ENCODE measurements around the gene GLI3.

GLI3 gene

DNA sequence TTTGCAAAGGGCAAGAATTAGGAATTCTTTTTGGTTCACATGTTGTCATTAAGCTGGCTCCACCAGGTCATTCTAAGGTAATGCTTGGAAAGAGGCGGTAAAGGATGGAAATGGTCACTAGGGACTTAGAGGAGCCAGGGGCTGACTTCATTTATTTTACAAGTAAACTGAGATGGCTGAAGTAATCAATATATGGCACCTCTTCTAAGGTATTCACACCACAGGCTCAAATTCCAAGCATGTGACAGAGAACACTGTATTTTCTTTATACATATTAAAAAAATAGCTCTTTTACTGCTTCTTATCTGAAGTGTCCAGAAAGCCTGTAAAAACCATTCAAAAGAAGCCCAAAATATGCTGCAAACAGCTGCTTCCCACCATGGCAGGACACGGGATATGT, 239.0 kb downstream of the GLI3 start:
- DNase-seq (ENCODE audit: low read depth in 3 of 3) = no peak

DNA sequence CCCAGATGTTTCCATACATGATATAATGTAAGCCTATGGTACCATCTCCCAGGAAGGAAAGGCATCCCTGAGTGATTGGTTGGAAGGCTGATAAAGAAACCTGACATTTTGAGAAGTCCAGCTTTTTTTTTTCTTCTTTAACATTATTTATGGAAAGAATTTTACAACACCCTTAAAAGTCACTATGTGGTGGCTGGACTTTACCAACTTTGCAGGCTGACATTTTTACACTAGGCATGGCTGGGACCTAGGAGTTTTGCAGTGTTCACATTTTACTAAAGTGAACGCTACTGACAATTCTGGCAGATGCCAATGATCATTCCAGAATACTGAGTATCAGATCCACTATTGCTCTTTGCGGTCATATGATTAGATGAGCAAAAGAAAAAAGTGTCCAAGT, 239.9 kb downstream of the GLI3 start:
- DNase-seq (ENCODE audit: low read depth in 3 of 3) = no peak

DNA sequence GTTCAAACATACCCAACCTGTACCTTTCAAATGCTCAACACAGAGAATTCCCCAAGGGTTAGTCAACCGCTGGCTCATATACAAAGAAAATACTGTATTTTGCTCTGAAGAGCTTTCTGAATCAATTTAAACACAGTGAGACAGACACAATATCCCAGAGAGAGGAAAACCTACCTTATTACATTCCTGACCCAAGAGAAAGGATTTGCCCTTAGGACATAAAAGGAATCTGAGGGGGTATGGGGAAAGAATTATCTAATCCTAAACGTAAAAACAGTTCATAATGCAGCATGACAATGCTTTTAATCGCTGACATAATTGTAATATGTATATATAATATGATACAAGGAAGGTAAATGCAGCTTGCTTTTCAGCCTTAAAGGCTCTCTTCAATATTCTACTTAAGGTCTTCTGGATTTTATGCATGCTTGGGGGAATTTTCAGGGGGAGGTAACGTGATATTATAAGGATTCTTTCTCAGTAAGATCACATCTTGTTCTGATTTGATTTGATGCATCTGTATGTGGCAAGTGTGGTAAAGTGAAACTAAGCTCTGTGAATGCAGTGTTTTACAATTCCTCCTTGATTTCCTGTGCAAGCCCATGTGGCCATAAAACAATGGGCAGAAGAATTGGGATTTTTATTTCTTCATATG, 240.5 kb downstream of the GLI3 start:
- no peak for DNase-seq (ENCODE audit: low read depth in 3 of 3)

DNA sequence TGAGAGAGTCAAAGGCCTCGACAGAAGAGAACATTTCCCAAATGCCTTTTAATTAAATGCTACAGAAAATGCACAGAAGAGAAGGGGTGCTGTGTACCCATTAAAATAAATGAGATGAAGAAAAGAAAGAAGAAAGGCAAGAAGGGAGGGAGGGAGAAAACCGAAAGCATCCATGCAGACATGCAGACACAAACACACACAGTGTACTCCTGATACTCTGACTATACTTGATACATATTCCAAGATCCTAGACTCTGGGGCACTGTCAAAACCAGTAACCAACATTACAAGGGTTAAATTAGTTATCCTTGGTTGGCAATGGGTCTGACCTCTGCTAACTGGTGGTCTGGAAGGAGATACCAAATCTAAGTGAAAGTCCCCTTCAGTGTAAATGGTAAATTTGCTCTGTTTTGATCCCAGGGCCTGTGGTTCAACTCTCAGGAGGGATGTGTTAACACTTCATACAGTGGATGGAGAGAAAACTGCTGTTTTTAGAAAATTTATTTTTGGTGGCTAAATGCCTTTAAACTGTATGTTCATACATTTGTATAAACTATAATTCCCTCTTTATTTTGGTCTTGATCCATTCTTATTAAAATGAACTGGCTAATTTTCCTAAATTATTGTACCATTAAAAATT, 241.3 kb downstream of the GLI3 start:
- no peak for DNase-seq (ENCODE audit: low read depth in 3 of 3)

DNA sequence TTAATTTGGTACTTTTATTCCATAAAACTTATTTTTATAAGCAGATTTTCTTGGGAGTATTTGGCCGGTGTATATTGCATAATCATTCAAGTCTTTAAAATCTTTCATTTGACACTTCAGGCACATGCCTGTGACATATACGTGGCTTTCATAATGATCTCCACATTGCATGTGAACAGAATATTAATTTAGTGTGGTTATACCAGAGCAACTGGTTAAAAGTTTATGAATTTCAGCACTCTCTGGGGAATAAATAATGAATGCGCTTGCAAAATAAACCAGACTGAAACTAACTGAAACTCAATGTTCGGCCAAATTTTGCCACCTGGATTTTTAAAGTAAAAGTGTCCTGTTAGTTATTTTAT, 242.3 kb downstream of the GLI3 start:
- no peak for DNase-seq (ENCODE audit: low read depth in 3 of 3)

DNA sequence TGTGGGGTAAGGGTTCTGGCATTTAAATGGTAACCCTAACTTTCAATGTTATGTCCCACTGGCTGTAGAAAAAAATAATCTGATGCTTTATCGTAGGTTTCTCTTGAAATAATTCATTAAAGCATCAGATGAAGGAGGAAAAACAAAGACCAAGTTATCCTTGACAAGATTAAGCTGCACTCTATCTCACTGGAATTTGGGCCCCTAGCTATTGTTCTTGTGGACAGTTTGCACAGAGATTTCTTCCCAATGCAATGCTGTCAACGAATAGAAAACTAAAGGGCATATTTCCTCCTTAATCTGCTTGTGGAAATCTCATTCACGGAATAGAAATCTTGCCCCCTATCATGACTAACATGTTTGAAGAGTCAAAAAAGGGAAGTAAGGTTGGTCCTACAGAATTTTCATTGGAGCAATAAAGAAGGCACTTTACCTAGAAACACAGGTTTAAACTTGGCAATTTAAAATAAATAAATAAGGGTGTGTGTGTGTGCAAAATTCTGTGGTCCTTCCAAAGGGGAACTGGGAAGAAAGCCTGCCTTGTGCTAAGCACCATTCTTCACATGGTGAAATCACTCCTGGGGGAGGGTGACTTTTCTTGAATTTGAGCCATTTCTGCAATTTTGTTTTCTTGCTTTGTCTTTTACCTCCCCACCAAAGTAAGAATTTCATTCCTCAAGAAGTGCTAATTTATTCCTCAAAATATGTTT, 242.8 kb downstream of the GLI3 start:
- DNase-seq (ENCODE audit: low read depth in 3 of 3) = no peak

DNA sequence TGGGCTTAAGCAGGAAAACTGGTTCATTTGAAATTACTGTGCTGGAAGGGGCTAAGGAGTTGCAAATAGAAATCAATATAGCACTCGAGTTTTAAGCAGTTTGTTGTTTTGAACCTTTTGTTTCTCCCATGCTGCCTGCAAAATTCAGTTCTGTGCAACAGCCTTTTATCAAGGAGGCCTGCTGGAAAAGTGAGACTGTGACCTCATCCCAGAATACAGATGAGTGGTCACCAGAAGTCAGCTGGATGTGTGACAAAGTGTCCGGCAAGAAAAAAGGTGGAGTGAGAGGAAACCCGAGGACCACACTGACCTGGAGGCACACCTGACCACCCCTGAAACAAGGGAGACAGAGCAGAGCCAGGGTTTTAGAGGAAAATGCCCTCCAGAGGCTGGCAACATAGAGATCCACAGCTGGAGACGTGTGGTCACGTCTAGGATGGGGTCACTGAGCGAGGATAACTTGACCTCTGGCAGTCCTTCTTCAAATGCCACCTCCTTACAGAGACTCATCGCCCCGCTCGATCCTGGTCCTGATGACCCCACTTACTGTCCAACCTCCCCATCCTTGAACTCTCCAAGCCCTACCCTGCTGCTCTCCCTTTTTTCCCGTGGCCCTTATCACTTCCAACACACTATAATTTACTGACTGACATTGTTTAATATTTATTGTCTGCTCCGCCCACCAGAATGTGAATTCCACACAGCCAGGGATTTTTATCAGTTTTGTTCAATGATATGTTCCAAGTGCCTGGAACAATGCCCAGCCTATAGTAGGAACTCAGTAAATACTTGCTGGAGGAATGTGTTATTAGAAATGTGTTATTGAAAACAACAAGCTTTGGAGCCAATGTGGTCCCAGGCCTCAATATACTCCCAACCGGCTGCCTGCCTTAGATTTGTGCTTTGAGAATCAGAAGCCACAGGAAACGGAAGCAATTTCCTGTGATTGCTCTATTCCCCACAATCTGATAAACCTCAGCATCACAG, 243.8 kb downstream of the GLI3 start:
- DNase-seq (ENCODE audit: low read depth in 3 of 3) = no peak

DNA sequence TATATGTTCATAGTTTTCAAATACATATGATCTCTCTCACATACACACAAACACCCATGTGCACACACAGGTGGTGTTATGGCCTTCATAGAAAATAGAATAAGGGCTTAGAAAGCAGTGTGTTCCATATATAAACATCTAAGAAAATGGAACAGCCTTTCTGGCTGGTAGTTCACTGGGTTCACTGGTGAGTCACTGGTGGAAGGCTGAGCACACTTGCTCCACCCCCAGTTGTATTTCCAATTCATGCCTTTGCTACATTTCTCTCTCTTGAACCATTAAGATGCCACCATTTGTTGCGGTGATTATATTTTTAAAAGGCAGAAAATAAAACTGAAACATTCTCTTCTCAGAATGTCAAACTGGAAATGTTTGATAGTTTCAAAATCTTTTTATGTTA, 252.1 kb downstream of the GLI3 start:
- no peak for DNase-seq (ENCODE audit: low read depth in 3 of 3)

DNA sequence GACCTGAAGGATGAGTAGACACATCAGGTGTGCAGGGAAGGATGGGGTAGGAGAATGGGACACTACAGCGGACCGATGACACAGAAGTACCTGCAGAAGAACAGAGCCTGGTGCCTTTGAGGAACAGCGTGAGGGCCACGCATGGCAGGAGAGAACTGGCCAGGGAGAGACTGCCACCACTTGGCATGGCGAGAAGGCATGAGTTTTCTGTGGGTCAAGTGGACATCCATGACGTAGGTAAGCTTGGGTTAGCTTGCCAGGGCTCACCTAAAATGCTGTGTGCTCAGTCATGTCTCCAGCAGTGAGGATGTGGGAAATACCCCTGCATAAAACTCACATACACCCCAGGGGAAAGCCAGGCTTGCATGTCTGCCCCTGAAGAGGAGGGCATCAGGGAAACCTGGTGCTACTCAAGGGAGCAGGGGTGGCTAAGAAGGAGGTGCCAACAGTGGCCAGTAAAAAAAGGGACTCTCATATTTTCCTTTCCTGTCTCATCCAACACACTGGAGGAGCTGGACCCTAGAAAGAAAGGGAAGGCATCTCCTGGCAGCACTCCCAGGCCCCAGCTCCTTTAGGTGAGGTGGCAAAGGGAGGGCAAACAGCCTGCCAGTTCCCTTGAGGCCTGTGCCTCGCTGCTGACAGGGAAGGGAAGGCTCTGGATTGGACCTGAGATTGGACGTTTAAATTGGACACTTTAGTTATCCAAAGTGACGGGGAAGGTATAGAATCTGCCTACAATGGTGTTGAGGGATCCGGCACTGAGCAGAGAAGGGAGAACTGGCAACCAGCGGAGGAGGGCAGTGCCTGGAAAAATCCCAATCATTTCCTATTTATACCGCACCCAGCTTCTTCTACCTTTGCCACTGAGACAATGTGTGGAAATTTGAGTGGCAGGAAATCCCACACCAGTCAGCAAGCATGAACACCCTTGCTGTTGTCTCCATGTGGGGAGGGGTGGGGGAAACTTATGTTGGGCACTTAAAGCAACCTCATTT, 255.7 kb downstream of the GLI3 start:
- no peak for DNase-seq (ENCODE audit: low read depth in 3 of 3)

DNA sequence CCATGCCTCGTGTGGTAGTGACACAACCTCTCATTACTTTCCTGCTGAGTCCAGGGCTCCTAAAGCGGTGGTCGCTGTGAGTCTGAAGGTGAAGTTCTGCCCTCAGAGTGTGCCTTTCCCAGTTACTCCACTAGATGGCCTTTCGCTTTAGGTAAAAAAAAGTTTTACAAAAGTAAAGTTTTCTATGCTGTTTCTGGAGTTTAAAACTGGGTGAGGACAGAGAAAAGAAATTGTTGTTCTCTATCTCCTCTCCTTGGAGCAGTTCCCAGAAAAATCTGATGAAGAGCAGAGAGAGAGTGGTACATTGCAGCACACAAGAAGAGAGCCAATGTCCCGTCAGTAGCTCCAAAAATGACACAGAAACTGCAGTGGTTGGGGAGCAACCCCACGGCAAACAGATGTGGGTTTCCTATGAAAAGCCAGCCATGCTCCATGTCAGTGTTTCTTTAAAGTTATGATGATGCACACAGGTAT, 257.1 kb downstream of the GLI3 start:
- no peak for DNase-seq (ENCODE audit: low read depth in 3 of 3)

DNA sequence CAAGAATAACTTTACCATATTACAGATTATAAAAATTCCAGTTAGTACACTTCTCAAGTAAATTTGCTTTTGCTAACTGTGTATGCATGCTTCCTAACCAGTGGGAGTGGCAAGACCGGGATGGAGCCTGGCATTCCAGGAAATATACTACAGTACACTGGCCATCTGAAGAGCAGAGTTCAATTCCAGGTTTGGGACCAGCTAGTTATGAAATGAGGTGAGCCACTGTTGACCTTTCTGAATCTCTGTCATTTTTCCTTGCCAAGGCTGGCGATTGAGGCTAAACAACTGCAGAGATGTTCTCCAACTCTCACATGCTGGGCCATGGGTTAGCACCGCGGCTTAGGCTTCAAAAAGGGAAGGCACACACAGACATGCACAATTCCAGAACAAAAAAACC, 258.2 kb downstream of the GLI3 start:
- DNase-seq (ENCODE audit: low read depth in 3 of 3) = no peak

DNA sequence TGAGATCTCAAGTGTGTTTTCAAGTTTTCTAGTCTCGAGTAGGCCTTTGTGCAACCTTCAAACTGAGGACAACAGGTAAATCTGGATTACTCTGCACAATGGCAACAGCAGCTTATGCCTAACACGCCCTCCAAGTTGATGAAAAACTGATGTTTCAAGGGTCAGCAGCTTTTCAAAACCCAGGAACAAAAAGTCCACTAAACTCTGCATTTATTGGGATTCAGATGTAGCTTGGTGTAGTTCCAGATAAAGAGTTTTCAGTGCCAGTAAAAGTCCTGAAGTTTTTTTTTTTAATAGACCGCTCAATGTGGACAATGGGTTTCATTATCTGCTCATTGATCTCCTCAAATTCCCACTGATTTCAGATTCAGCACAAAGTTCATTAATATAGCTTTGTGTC, 259.3 kb downstream of the GLI3 start:
- DNase-seq (ENCODE audit: low read depth in 3 of 3) = no peak

DNA sequence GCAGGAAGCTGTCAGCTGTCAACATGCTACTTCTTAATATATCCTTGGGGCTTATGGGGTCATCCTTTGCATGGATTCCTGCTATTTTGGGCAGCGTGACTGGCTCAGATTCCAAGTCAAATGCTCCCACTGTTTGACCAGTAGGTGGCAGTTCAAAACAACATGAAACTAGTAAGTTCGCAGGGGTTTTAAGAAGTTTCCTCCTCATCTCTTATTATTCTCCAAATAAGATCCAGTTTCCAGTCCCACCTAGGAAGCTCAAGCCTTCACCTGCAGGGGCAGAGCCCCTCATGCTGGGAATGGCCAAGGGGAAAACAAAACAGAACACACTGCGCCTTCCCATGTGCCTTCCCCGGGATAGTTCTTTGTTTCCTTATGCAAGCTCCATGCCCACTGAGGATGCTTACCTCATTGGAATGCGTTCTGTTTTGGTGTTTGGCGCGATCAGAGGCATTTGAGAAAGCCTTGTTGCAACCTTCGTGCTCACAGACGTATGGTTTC, 259.8 kb downstream of the GLI3 start:
- DNase-seq (ENCODE audit: low read depth in 3 of 3) = no peak

DNA sequence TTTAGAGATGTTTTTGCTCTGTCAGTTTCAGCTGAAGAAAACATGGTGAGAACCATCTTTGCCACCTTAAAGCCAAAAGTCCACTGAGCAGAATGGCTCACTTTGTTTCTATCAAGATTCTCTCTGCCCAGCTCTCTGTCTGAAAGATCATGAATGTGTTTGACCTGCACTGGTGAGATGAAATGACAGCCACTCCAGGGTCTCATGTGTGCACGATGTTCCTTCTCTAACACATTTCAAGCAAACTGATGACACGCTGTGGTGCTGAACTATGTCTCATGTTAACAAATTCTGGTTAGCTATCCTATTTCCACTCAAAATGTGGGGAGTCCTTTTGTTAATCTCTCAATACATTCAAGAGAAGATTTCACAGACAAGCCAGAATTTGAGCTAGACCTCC, 260.6 kb downstream of the GLI3 start:
- DNase-seq (ENCODE audit: low read depth in 3 of 3) = no peak

DNA sequence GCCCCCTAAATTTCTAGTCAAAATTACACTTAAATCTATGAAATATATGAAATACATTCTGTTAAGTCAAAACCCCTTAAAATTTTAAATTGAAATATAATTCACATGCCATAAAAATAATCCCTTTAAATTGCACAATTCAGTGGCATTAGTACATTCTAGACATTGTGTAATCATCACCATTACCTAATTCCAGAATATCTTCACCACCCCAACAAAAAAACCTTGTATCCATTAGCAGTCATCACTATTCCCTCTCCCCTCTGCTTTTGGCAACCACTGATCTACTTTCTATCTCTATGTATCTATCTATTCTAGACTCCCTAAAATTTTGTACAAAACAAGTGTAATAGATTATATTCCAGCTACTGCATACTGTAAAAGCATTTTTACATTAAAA, 261.2 kb downstream of the GLI3 start:
- no peak for DNase-seq (ENCODE audit: low read depth in 3 of 3)

DNA sequence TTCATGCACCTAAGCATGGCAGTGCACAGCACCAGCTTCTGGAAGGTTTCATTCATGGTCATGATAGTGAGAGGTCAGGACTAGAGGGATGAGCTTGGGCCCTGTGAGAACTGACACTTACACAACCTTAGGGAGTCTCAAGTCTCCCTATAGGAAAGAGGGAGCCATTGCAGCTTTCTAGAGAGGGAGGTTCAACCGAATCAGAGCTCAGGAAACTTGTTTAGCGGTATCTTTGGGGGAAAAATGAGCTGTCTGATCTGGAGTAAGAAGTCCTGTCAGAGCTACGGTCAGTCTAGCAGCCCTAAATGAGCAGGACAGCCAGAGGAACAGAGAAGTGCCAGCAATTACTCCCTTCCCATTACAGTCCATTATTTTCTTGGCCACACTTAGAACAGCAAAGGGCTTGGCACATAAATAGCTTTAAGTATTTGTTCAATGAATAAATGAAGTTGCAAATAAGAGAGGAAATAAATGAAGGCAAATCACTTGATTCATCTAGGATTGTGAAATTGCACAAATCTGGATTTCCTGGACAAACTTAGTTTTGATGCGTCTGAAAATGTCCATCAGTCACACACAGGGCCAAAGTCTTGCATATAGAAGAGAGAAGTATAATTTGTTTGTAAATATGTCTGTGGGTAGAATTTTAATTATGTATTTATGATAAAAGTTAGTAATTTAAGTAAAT, 262.0 kb downstream of the GLI3 start:
- DNase-seq (ENCODE audit: low read depth in 3 of 3) = no peak

DNA sequence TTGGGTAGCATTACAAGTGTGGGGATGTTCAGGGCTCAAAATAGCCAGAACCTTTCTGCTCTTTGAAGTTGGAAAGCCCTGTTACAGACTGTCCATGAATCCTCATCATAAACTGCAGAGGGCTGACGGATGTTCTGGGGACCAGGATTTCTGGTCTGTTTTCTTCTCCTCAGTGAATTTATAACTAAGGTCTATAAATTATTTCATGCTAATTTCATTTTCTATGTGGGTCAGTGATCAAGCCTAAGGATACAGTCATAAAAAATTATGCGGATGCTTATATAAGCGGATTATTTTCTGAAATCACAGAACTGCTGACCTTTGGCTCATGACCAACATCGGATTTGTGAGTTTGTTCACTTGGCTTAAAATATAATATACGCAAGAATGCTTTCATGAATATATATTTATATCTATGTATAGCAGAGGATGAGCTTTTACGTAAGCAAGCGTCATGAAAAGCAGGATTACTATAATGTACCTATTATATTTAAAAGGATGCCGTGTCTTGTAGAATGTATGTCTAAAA, 263.7 kb downstream of the GLI3 start:
- no peak for DNase-seq (ENCODE audit: low read depth in 3 of 3)

DNA sequence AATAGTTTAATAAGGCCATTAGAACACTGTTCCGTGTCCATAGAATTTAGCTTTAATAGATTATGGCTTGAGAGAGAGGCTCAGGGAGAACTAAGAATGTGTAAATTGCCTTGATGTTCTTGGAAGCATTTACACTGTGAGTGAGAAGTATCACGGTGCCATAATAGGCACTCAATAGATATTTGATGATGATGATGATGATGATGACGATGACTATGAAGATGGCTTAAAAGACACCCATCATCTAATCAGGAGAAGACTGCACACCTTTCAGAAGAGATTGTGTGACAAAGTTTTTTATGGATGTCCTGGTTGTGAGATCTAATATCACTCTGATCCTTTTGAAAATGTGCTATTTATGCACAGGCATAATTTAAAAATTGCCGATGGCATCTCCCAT, 264.2 kb downstream of the GLI3 start:
- no peak for DNase-seq (ENCODE audit: low read depth in 3 of 3)

DNA sequence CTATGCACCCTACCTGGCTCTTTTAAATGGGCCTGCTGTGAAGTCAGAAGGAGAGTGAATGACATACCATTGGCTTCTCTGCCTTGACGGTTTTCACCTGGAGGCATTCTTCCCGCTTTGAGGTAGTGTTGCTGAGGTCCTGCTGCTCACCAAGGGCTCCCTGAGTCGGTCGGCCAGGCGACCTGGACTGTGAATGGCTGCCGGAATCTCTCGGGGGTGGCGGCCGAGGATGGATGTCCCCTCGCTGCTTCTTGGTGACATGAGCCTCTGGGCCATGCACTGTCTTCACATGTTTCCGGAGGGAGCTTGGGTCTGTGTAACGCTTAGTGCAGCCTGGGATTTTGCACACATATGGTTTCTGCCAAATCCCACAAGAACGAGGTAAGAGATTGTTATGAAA, 264.7 kb downstream of the GLI3 start:
- no peak for DNase-seq (ENCODE audit: low read depth in 3 of 3)

All from stimulated activated CD4-positive, alpha-beta T cell treated with anti-CD3 and anti-CD28 coated beads, TNF-alpha, amount 100 ng/mL, for 4 hours (primary cell).